ENCODE results near the gene TACO1. TPM values are rescaled to one million over a fixed set of nuclear protein-coding genes. Genes with fewer than 3 reads are reported as not detected.
A peak's percentile ranks its signal among the peaks of the same experiment; 100 is the strongest.

The TACO1 gene
- total and polyA plus RNA-seq, 9 of the 15 experiments (the other 6 are each of a cell fraction or from before 2014, with no cell fraction given), result 10.3 to 41.6 (median 30.9) TPM

- no TSS peak for BruUV-seq (replicated peaks)
- Histone ChIP-seq H3K27ac (ENCODE audit: extremely low read depth, low read depth, low read length) (no peak overlapping the region), H3K9ac (ENCODE audit: insufficient read depth in 1 of 2, low read depth in 2 of 2, low read length in 2 of 2) (no peak overlapping the region), H3K4me1 (replicated peaks in 1 of 2; ENCODE audit: control insufficient read depth in 2 of 2, insufficient read depth in 2 of 2, low read length in 2 of 2) (no peaks in the 10 kb centered on the region), H3K4me3 (no peak overlapping the region), H3K9me1 (ENCODE audit: control insufficient read depth, insufficient read depth, low read length) (no peaks in the 10 kb centered on the region), H3K9me3 (replicated peaks; ENCODE audit: control insufficient read depth, insufficient read depth, low read depth, low read length) (no peaks in the 10 kb centered on the region), H3K4me2 (ENCODE audit: insufficient read depth, low read length) (no peak overlapping the region), H3K27me3 (ENCODE audit: control insufficient read depth in 2 of 2, insufficient read depth in 2 of 2, low read length in 2 of 2) (no peaks in the 10 kb centered on the region), H2AFZ (ENCODE audit: low read depth, low read length) (no peak overlapping the region), H3K79me2 (ENCODE audit: control insufficient read depth, insufficient read depth, low read length) (no peaks in the 10 kb centered on the region), H3K36me3 (ENCODE audit: control insufficient read depth, insufficient read depth, low read length) (peaks cover 18% of the 10 kb centered on the region; the same call in 2 of the 3 replicates), H4K20me1 (replicated peaks; ENCODE audit: control insufficient read depth, insufficient read depth, low read length) (no peaks in the 10 kb centered on the region)
- intact Hi-C loops (cut with micrococcal nuclease) (no loop called here), in situ Hi-C loops (cut with MboI) (no loop called here)
- FAIRE-seq (peak; percentile 29), DNase-seq (ENCODE audit: extremely low read depth in 1 of 4, low spot score in 3 of 4) (no peak), ATAC-seq (no peak)
- ChIA-PET POLR2A (interaction anchor here (0.6 kb wide), 2 partner anchors 224 to 536 kb away, joined by 3 read pairs; no protein-coding TSS in a partner anchor), CTCF (ENCODE audit: low intra/inter-chr PET ratio) (no interaction called here)
- 65% methylated on average over 3 of the region's 3 CpGs for WGBS (ENCODE audit: insufficient coverage, low coverage, missing lambda C conversion rate)
- TF ChIP-seq SREBF1 (IDR thresholded peaks at IDR 0.05; ENCODE audit: borderline replicate concordance, low read depth, low read length) (no peak), HSF4 (CRISPR knock-in tag; IDR thresholded peaks at IDR 0.05; ENCODE audit: borderline replicate concordance) (no peak), RHOXF2B (CRISPR knock-in tag; conservative IDR thresholded peaks at IDR 0.05) (no peak), CTCFL (IDR thresholded peaks at IDR 0.05; ENCODE audit: borderline replicate concordance, insufficient read depth, low read depth, low read length, poor library complexity, severe bottlenecking) (no peak), ZNF551 (CRISPR knock-in tag; IDR thresholded peaks at IDR 0.05) (no peak), ZFP30 (CRISPR knock-in tag; IDR thresholded peaks at IDR 0.05; ENCODE audit: borderline replicate concordance) (no peak), TSC22D4 (tag; IDR thresholded peaks at IDR 0.05) (no peak), NBN (IDR thresholded peaks at IDR 0.05; ENCODE audit: low read depth) (no peak), POLR2AphosphoS2 (IDR thresholded peaks at IDR 0.05; ENCODE audit: low read length) (no peak), ZNF134 (CRISPR knock-in tag; conservative IDR thresholded peaks at IDR 0.05) (no peak)
- TF ChIP-seq, protein P1, sequence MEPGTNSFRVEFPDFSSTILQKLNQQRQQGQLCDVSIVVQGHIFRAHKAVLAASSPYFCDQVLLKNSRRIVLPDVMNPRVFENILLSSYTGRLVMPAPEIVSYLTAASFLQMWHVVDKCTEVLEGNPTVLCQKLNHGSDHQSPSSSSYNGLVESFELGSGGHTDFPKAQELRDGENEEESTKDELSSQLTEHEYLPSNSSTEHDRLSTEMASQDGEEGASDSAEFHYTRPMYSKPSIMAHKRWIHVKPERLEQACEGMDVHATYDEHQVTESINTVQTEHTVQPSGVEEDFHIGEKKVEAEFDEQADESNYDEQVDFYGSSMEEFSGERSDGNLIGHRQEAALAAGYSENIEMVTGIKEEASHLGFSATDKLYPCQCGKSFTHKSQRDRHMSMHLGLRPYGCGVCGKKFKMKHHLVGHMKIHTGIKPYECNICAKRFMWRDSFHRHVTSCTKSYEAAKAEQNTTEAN (CRISPR knock-in tag; IDR thresholded peaks at IDR 0.05), result no peak
- TF ChIP-seq, protein P2, sequence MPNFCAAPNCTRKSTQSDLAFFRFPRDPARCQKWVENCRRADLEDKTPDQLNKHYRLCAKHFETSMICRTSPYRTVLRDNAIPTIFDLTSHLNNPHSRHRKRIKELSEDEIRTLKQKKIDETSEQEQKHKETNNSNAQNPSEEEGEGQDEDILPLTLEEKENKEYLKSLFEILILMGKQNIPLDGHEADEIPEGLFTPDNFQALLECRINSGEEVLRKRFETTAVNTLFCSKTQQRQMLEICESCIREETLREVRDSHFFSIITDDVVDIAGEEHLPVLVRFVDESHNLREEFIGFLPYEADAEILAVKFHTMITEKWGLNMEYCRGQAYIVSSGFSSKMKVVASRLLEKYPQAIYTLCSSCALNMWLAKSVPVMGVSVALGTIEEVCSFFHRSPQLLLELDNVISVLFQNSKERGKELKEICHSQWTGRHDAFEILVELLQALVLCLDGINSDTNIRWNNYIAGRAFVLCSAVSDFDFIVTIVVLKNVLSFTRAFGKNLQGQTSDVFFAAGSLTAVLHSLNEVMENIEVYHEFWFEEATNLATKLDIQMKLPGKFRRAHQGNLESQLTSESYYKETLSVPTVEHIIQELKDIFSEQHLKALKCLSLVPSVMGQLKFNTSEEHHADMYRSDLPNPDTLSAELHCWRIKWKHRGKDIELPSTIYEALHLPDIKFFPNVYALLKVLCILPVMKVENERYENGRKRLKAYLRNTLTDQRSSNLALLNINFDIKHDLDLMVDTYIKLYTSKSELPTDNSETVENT (CRISPR knock-in tag; IDR thresholded peaks at IDR 0.05), result no peak
- TF ChIP-seq, protein P3, sequence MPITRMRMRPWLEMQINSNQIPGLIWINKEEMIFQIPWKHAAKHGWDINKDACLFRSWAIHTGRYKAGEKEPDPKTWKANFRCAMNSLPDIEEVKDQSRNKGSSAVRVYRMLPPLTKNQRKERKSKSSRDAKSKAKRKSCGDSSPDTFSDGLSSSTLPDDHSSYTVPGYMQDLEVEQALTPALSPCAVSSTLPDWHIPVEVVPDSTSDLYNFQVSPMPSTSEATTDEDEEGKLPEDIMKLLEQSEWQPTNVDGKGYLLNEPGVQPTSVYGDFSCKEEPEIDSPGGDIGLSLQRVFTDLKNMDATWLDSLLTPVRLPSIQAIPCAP (CRISPR knock-in tag; IDR thresholded peaks at IDR 0.05; ENCODE audit: borderline replicate concordance), result no peak
- TF ChIP-seq, protein P4, sequence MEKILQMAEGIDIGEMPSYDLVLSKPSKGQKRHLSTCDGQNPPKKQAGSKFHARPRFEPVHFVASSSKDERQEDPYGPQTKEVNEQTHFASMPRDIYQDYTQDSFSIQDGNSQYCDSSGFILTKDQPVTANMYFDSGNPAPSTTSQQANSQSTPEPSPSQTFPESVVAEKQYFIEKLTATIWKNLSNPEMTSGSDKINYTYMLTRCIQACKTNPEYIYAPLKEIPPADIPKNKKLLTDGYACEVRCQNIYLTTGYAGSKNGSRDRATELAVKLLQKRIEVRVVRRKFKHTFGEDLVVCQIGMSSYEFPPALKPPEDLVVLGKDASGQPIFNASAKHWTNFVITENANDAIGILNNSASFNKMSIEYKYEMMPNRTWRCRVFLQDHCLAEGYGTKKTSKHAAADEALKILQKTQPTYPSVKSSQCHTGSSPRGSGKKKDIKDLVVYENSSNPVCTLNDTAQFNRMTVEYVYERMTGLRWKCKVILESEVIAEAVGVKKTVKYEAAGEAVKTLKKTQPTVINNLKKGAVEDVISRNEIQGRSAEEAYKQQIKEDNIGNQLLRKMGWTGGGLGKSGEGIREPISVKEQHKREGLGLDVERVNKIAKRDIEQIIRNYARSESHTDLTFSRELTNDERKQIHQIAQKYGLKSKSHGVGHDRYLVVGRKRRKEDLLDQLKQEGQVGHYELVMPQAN (IDR thresholded peaks at IDR 0.05; ENCODE audit: borderline replicate concordance), result no peak
Measured at GRCh38 chr17:63657786-63658185, 57.1 kb downstream of the TACO1 start.

All from K562 (cell line).